HepG2 (cell line): ENCODE data around the gene RARG. TPM values are rescaled to one million over a fixed set of nuclear protein-coding genes. Genes with fewer than 3 reads are reported as not detected.

Experiments used
- ATAC-seq: fragments of 200-7000 bp; cut with Tn5 transposase; 3 replicates; pipeline ENCODE4 v1.9.1; 2020; ENCODE audit warnings: mild to moderate bottlenecking, moderate library complexity
- BruUV-seq: library from RNA; stranded (reverse); fragments of 400-500 nt; replicated peaks from 2 replicates; lab custom pipeline; 2021; lab: Mats Ljungman, UMichigan
- CTCF ChIA-PET: fragments of 300-600 bp; formaldehyde crosslinking; extraction: SDS; loops from one replicate; lab custom pipeline; 2021; ENCODE audit warnings: low total read pairs, inconsistent platforms, low intra/inter-chr PET ratio; lab: Yijun Ruan, JAX
- POLR2A ChIA-PET: fragments of 350-600 bp; sonication (Branson Sonifier 250); formaldehyde crosslinking; loops from one replicate; lab custom pipeline; 2020; ENCODE audit warnings: antibody characterized with exemption, inconsistent platforms; lab: Yijun Ruan, JAX
- DNase-seq: peaks from one replicate; pipeline ENCODE4 v3.0.0-alpha.2; 2015; ENCODE audit warnings: low spot score
- FAIRE-seq: peaks from 3 replicates; lab custom pipeline; 2011; peaks lifted over from hg19 to GRCh38; lab: Jason Lieb, UNC
- H2AFZ ChIP-seq: one replicate; pipeline ENCODE4 v1.6.1; 2011; ENCODE audit warnings: low read length, inconsistent platforms
- H3K27ac ChIP-seq: fragments of 300-600 bp; 3 replicates; pipeline ENCODE4 v1.8.0; 2011; ENCODE audit warnings: mixed run types, mild to moderate bottlenecking, mixed read lengths, low read length, inconsistent platforms; ENCODE audit not compliant: insufficient read depth; ENCODE audit errors: extremely low read length
- H3K27me3 ChIP-seq, 2 experiments: fragments of 200-600 bp in 1 of 2; 2 replicates in 1 of 2; 3 replicates in 1 of 2; pipeline versions ENCODE4 v1.6.0 to v1.8.0; 2011; ENCODE audit warnings: low read length in 2 of 2, mild to moderate bottlenecking in 2 of 2, moderate library complexity in 2 of 2, inconsistent platforms in 1 of 2; ENCODE audit not compliant: insufficient read depth in 2 of 2, control insufficient read depth in 1 of 2
- H3K36me3 ChIP-seq, 2 experiments: fragments of 200-600 bp in 1 of 2; replicated peaks in 1 of 2; 2 replicates in 1 of 2; 3 replicates in 1 of 2; pipeline versions ENCODE4 v1.5.1 to v1.8.0; 2011; ENCODE audit warnings: low read length in 2 of 2, inconsistent platforms in 1 of 2; ENCODE audit not compliant: insufficient read depth in 2 of 2, control insufficient read depth in 1 of 2
- H3K4me1 ChIP-seq: 2 replicates; pipeline ENCODE4 v1.5.1; 2012; ENCODE audit warnings: low read length, inconsistent platforms; ENCODE audit not compliant: insufficient read depth
- H3K4me2 ChIP-seq: 2 replicates; pipeline ENCODE4 v1.6.0; 2011; ENCODE audit warnings: low read depth, low read length, inconsistent platforms
- H3K4me3 ChIP-seq, 3 experiments: fragments of 200-600 bp in 1 of 3; sonication (generic), shearing (Covaris generic) in 1 of 3; replicated peaks in 1 of 3; 2 replicates each; pipeline ENCODE4 v1.5.1; 2011 to 2016; ENCODE audit warnings: low read length in 3 of 3, inconsistent platforms in 2 of 3, low read depth in 2 of 3, mild to moderate bottlenecking in 2 of 3, control low read depth in 1 of 3, mixed read lengths in 1 of 3; ENCODE audit not compliant: insufficient read depth in 1 of 3
- H3K79me2 ChIP-seq: one replicate; pipeline ENCODE4 v1.6.1; 2011; ENCODE audit warnings: low read length, inconsistent platforms; ENCODE audit not compliant: insufficient read depth
- H3K9ac ChIP-seq: 2 replicates; pipeline ENCODE4 v1.6.0; 2011; ENCODE audit warnings: mild to moderate bottlenecking, low read depth, low read length, inconsistent platforms; ENCODE audit not compliant: insufficient read depth
- H3K9me3 ChIP-seq: 2 replicates; pipeline ENCODE4 v1.5.1; 2012; ENCODE audit warnings: mild to moderate bottlenecking, low read length
- H4K20me1 ChIP-seq: 2 replicates; pipeline ENCODE4 v1.6.0; 2011; ENCODE audit warnings: inconsistent platforms, mild to moderate bottlenecking, low read length, moderate library complexity; ENCODE audit not compliant: insufficient read depth
- DR1 ChIP-seq: sonication (generic); formaldehyde crosslinking; IDR thresholded peaks from 2 replicates; pipeline ENCODE4 v1.8.0; 2021; ENCODE audit warnings: mild to moderate bottlenecking, missing genetic modification reagents, inconsistent platforms
- NR2F1 ChIP-seq, 2 experiments: fragments of 450-650 bp in 1 of 2; formaldehyde crosslinking in 1 of 2; IDR thresholded peaks; 2 replicates each; pipeline versions ENCODE4 v1.5.0 to v1.6.1; 2016 to 2020; ENCODE audit warnings: mild to moderate bottlenecking in 1 of 2, missing compliant biosample characterization in 1 of 2, missing genetic modification reagents in 1 of 2, moderate library complexity in 1 of 2
- PAWR ChIP-seq: sonication (generic); formaldehyde crosslinking; IDR thresholded peaks from 2 replicates; pipeline ENCODE4 v1.4.0; 2020; ENCODE audit warnings: missing genetic modification reagents, mild to moderate bottlenecking, borderline replicate concordance
- PCBP2 ChIP-seq: fragments of 200-400 bp; formaldehyde crosslinking; optimal IDR thresholded peaks from 2 replicates; pipeline ENCODE3; 2018; ENCODE audit warnings: low read length, low read depth; ENCODE audit not compliant: poor library complexity, severe bottlenecking
- ZNF292 ChIP-seq: sonication (generic); formaldehyde crosslinking; IDR thresholded peaks from 2 replicates; pipeline ENCODE4 v1.8.1; 2022; ENCODE audit warnings: mild to moderate bottlenecking, low read depth, missing genetic modification reagents, borderline replicate concordance
- ZNF331 ChIP-seq: sonication (generic); formaldehyde crosslinking; IDR thresholded peaks from 2 replicates; pipeline ENCODE4 v1.4.0; 2020; ENCODE audit warnings: missing genetic modification reagents
- WGBS: methylation state at CpG from one replicate; pipeline ENCODE4 v1.1.6; 2017; ENCODE audit warnings: low lambda C conversion rate; 5-methylcytosine and 5-hydroxymethylcytosine counted together
- in situ Hi-C: cut with HindIII; loops from 2 replicates; pipeline ENCODE4 v1.10.0; 2017; ENCODE audit warnings: low pct_unique_long_range_greater_than_20kb; ENCODE audit not compliant: extremely low pct_ligation_motif_present
- intact Hi-C: fragments of 100-400 bp; cut with micrococcal nuclease; formaldehyde crosslinking; loops from one replicate; pipeline ENCODE4 v1.10.0; 2022; ENCODE audit not compliant: unreplicated experiment
- polyA plus RNA-seq, 8 experiments: library from polyadenylated mRNA; depleted of rRNA in 3 of 8; stranded (reverse) in 7 of 8; unstranded in 1 of 8; fragments of >200 nt; fragmentation: Illumina TruSeq in 4 of 8; extraction: Trizol in 4 of 8; gene quantifications; 2 replicates each; pipeline versions ENCODE4 v1.2.1 to v1.2.3, GENCODE V29; 2011 to 2016; ENCODE audit warnings: low read depth in 4 of 8, missing spikeins in 1 of 8, mixed read lengths in 1 of 8; ENCODE audit not compliant: insufficient read depth in 1 of 8
- total RNA-seq, 5 experiments: library from RNA; depleted of rRNA; stranded (reverse); fragments of >200 nt; fragmentation: Illumina TruSeq; extraction: Trizol; gene quantifications; 2 replicates each; pipeline ENCODE4 v1.2.3, GENCODE V29; 2016; ENCODE audit warnings: low read depth in 1 of 5
- TF ChIP-seq, protein P1 (sequence below): sonication (generic); formaldehyde crosslinking; IDR thresholded peaks from 2 replicates; pipeline ENCODE4 v1.4.0; 2020; ENCODE audit warnings: missing genetic modification reagents
- TF ChIP-seq, protein P2 (sequence below): IDR thresholded peaks from 2 replicates; pipeline ENCODE4 v1.6.1; 2016; ENCODE audit warnings: low read depth, control low read depth
- TF ChIP-seq, protein P3 (sequence below): sonication (generic); formaldehyde crosslinking; IDR thresholded peaks from 2 replicates; pipeline ENCODE4 v1.4.0; 2020; ENCODE audit warnings: mild to moderate bottlenecking, missing genetic modification reagents
- TF ChIP-seq, protein P4 (sequence below): sonication (generic); formaldehyde crosslinking; IDR thresholded peaks from 2 replicates; pipeline ENCODE4 v1.4.0; 2020; ENCODE audit warnings: missing genetic modification reagents, low read depth, mild to moderate bottlenecking, borderline replicate concordance

RARG gene
- total and polyA plus RNA-seq, 2 of the 13 experiments (the other 11 are each of a cell fraction or from before 2014, with no cell fraction given) = 0.77 to 1.5 TPM

DNA sequence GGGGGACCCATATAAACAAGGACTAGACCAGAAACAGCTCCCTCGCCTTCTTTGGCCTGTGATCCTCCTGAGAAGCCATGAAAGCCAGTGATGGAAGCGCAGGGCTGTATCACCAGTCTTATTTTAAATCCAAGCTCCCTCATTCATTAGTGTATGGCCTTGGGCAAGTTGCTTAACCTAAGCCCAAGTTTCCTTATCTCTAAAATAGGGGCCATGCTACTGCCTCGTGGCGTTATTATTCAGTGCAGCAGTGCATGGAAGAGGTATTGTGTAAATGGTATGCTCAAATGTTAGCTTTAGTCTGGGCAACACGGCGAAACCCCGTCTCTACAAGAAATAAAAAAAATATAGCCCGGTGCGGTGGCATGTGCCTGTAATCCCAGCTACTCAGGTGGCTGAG, 46.0 kb upstream of the RARG start:
- TF ChIP-seq, protein P1, sequence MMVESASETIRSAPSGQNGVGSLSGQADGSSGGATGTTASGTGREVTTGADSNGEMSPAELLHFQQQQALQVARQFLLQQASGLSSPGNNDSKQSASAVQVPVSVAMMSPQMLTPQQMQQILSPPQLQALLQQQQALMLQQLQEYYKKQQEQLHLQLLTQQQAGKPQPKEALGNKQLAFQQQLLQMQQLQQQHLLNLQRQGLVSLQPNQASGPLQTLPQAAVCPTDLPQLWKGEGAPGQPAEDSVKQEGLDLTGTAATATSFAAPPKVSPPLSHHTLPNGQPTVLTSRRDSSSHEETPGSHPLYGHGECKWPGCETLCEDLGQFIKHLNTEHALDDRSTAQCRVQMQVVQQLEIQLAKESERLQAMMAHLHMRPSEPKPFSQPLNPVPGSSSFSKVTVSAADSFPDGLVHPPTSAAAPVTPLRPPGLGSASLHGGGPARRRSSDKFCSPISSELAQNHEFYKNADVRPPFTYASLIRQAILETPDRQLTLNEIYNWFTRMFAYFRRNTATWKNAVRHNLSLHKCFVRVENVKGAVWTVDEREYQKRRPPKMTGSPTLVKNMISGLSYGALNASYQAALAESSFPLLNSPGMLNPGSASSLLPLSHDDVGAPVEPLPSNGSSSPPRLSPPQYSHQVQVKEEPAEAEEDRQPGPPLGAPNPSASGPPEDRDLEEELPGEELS (CRISPR knock-in tag) = no peak
- no peak for TF ChIP-seq ZNF292
- TF ChIP-seq, protein P2, sequence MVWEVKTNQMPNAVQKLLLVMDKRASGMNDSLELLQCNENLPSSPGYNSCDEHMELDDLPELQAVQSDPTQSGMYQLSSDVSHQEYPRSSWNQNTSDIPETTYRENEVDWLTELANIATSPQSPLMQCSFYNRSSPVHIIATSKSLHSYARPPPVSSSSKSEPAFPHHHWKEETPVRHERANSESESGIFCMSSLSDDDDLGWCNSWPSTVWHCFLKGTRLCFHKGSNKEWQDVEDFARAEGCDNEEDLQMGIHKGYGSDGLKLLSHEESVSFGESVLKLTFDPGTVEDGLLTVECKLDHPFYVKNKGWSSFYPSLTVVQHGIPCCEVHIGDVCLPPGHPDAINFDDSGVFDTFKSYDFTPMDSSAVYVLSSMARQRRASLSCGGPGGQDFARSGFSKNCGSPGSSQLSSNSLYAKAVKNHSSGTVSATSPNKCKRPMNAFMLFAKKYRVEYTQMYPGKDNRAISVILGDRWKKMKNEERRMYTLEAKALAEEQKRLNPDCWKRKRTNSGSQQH = no peak
- TF ChIP-seq, protein P3, sequence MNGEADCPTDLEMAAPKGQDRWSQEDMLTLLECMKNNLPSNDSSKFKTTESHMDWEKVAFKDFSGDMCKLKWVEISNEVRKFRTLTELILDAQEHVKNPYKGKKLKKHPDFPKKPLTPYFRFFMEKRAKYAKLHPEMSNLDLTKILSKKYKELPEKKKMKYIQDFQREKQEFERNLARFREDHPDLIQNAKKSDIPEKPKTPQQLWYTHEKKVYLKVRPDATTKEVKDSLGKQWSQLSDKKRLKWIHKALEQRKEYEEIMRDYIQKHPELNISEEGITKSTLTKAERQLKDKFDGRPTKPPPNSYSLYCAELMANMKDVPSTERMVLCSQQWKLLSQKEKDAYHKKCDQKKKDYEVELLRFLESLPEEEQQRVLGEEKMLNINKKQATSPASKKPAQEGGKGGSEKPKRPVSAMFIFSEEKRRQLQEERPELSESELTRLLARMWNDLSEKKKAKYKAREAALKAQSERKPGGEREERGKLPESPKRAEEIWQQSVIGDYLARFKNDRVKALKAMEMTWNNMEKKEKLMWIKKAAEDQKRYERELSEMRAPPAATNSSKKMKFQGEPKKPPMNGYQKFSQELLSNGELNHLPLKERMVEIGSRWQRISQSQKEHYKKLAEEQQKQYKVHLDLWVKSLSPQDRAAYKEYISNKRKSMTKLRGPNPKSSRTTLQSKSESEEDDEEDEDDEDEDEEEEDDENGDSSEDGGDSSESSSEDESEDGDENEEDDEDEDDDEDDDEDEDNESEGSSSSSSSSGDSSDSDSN (CRISPR knock-in tag) = no peak
- TF ChIP-seq PCBP2 = no peak
- TF ChIP-seq DR1 (CRISPR knock-in tag) = no peak
- no peak for TF ChIP-seq ZNF331
- TF ChIP-seq, protein P4, sequence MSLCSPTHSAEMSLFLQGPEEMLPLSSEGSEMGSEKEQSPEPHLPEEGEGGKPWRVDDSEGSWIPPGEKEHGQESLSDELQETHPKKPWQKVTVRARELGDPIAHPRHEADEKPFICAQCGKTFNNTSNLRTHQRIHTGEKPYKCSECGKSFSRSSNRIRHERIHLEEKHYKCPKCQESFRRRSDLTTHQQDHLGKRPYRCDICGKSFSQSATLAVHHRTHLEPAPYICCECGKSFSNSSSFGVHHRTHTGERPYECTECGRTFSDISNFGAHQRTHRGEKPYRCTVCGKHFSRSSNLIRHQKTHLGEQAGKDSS (CRISPR knock-in tag) = no peak
- TF ChIP-seq NR2F1 (CRISPR knock-in tag; IDR thresholded peaks at IDR 0.05) = no peak
- no peak for TF ChIP-seq PAWR (CRISPR knock-in tag)
- Histone ChIP-seq H3K9ac (no peak overlapping the region), H3K4me1 (peaks cover 15% of the 10 kb centered on the region), H3K9me3 (no peaks in the 10 kb centered on the region), H4K20me1 (no peaks in the 10 kb centered on the region), H3K27me3 (no peaks in the 10 kb centered on the region; a peak in 1 of 5 replicates), H3K4me3 (no peak overlapping the region), H2AFZ (no peak overlapping the region), H3K4me2 (no peak overlapping the region), H3K36me3 (peaks cover 14 to 51% of the 10 kb centered on the region in 2 experiments), H3K79me2 (no peaks in the 10 kb centered on the region), H3K27ac (no peak overlapping the region)
- 88% methylated on average over 7 of the region's 9 CpGs for WGBS
- in situ Hi-C loops (no loop called here), intact Hi-C loops (no loop called here)
- POLR2A ChIA-PET = interaction anchor here (0.6 to 0.7 kb wide), 2 partner anchors 27 to 213 kb away, joined by 3 read pairs; no protein-coding TSS in a partner anchor
- DNase-seq = no peak
- no peak for FAIRE-seq
- CTCF ChIA-PET = no interaction called here
- no TSS peak for BruUV-seq
- no peak for ATAC-seq
